HG03135 (cell line): ENCODE data around the gene FAM20C.
"Not testable (repeated sequence)": the region's sequence is repeated elsewhere in the genome, so short reads cannot be mapped to it uniquely, and the experiment has no call there.

Source experiments
- ATAC-seq: cut with Tn5 transposase; IDR thresholded peaks from one replicate; pipeline ENCODE4 v1.9.1; 2021; ENCODE audit warnings: mild to moderate bottlenecking, moderate library complexity; ENCODE audit not compliant: unreplicated experiment

The FAM20C gene

GRCh38 chr7:288671-289101 lies 96.3 kb downstream of the FAM20C start:
- ATAC-seq = no peak

- no peak for ATAC-seq
Observed at GRCh38 chr7:289209-289755, 96.9 kb downstream of the FAM20C start.

- no peak for ATAC-seq
Observed at GRCh38 chr7:289756-290553, 97.6 kb downstream of the FAM20C start, which contains the start of gene FOXL3. Gene FOXL3, plus strand, starts transcription at chr7:290170. Its CDS starts 0 bp downstream, at chr7:290170.

GRCh38 chr7:290554-291372 lies 98.4 kb downstream of the FAM20C start:
- ATAC-seq = no peak

- ATAC-seq = no peak
Observed at GRCh38 chr7:291373-292092, 99.2 kb downstream of the FAM20C start.

GRCh38 chr7:292226-292625 lies 99.9 kb downstream of the FAM20C start:
- no peak for ATAC-seq

GRCh38 chr7:292826-293225 lies 100.5 kb downstream of the FAM20C start:
- no peak for ATAC-seq

GRCh38 chr7:293681-294439 lies 101.5 kb downstream of the FAM20C start:
- ATAC-seq = no peak

GRCh38 chr7:294440-295154 lies 102.2 kb downstream of the FAM20C start:
- ATAC-seq = no peak

GRCh38 chr7:295155-296154 lies 103.1 kb downstream of the FAM20C start:
- ATAC-seq = no peak

GRCh38 chr7:296373-296945 lies 104.1 kb downstream of the FAM20C start:
- ATAC-seq = no peak

- ATAC-seq = not testable (repeated sequence)
Observed at GRCh38 chr7:297141-297540, 104.8 kb downstream of the FAM20C start.

GRCh38 chr7:297611-298374 lies 105.4 kb downstream of the FAM20C start:
- no peak for ATAC-seq

GRCh38 chr7:298375-298702 lies 106.0 kb downstream of the FAM20C start:
- no peak for ATAC-seq

GRCh38 chr7:298743-299142 lies 106.4 kb downstream of the FAM20C start:
- ATAC-seq = no peak

GRCh38 chr7:299169-299568 lies 106.8 kb downstream of the FAM20C start:
- no peak for ATAC-seq

- no peak for ATAC-seq
Observed at GRCh38 chr7:299628-300027, 107.3 kb downstream of the FAM20C start.
